ENCODE data around the gene DUSP22.

GRCh38 chr6:303263-303662 lies 11.0 kb downstream of the DUSP22 start:
- TF ChIP-seq, protein P1, sequence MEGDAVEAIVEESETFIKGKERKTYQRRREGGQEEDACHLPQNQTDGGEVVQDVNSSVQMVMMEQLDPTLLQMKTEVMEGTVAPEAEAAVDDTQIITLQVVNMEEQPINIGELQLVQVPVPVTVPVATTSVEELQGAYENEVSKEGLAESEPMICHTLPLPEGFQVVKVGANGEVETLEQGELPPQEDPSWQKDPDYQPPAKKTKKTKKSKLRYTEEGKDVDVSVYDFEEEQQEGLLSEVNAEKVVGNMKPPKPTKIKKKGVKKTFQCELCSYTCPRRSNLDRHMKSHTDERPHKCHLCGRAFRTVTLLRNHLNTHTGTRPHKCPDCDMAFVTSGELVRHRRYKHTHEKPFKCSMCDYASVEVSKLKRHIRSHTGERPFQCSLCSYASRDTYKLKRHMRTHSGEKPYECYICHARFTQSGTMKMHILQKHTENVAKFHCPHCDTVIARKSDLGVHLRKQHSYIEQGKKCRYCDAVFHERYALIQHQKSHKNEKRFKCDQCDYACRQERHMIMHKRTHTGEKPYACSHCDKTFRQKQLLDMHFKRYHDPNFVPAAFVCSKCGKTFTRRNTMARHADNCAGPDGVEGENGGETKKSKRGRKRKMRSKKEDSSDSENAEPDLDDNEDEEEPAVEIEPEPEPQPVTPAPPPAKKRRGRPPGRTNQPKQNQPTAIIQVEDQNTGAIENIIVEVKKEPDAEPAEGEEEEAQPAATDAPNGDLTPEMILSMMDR (conservative IDR thresholded peaks at IDR 0.05 in 1 of 2, IDR thresholded peaks at IDR 0.05 in 1 of 2; ENCODE audit: low read depth in 1 of 2, low read length in 2 of 2) = no peak
- TF ChIP-seq EZH2 (IDR thresholded peaks at IDR 0.05; ENCODE audit: low read length, missing control alignments) = no peak
